Fibroblast of lung (primary cell): ENCODE results near the gene RIMS1.

Experiments used
- EZH2 ChIP-seq: IDR thresholded peaks from 2 replicates; pipeline ENCODE4 v1.5.1; 2012; ENCODE audit warnings: low read length, control low read depth, mild to moderate bottlenecking; ENCODE audit errors: missing control alignments
- TF ChIP-seq, protein P1 (sequence below), 2 donors: IDR thresholded peaks in 1 of 2; conservative IDR thresholded peaks in 1 of 2; 1 replicate in 1 of 2; 2 replicates in 1 of 2; pipeline ENCODE4 v1.5.1; 2011 to 2012; ENCODE audit warnings: low read length in 2 of 2, control low read depth in 1 of 2, inconsistent platforms in 1 of 2, low read depth in 1 of 2, mild to moderate bottlenecking in 1 of 2

DNA sequence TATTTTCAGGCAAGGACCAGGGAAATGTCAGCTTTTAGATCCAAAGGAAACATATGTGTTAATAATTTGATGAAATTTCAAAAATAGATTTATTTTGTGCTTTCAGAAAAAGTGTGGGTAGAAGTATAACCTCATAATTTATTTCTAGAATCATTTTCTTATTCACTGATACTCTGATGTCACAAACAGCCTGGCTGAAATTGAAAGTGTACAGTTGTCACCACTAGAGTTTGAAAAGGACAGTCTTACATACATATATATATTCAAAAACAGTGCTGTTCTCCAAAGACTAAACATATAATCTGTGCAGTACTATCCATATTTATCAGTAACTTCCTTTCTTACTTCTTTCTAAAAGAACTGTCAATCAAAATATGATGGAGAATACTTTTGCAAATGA is 481.1 kb downstream of the RIMS1 start:
- TF ChIP-seq, protein P1, sequence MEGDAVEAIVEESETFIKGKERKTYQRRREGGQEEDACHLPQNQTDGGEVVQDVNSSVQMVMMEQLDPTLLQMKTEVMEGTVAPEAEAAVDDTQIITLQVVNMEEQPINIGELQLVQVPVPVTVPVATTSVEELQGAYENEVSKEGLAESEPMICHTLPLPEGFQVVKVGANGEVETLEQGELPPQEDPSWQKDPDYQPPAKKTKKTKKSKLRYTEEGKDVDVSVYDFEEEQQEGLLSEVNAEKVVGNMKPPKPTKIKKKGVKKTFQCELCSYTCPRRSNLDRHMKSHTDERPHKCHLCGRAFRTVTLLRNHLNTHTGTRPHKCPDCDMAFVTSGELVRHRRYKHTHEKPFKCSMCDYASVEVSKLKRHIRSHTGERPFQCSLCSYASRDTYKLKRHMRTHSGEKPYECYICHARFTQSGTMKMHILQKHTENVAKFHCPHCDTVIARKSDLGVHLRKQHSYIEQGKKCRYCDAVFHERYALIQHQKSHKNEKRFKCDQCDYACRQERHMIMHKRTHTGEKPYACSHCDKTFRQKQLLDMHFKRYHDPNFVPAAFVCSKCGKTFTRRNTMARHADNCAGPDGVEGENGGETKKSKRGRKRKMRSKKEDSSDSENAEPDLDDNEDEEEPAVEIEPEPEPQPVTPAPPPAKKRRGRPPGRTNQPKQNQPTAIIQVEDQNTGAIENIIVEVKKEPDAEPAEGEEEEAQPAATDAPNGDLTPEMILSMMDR (conservative IDR thresholded peaks at IDR 0.05 in 1 of 2, IDR thresholded peaks at IDR 0.05 in 1 of 2; ENCODE audit: low read depth in 1 of 2, low read length in 2 of 2), result no peak
- TF ChIP-seq EZH2, result no peak
